Thymus (tissue), 11 donors: ENCODE results near the gene PCSK6. TPM values are rescaled to one million over a fixed set of nuclear protein-coding genes. Genes with fewer than 3 reads are reported as not detected.

Experiments used
- DNase-seq, 9 donors: peaks; one replicate each; pipeline ENCODE4 v3.0.0-alpha.2; 2013; ENCODE audit warnings: low spot score in 9 of 9, low read depth in 6 of 9, missing footprints in 1 of 9
- H3K27ac ChIP-seq, 2 donors: one replicate each; pipeline ENCODE4 v1.5.1; 2013; ENCODE audit warnings: control low read depth in 1 of 2, low read depth in 1 of 2, low read length in 1 of 2, mild to moderate bottlenecking in 1 of 2, moderate library complexity in 1 of 2
- H3K27me3 ChIP-seq, 2 donors: one replicate each; pipeline ENCODE4 v1.5.1; 2013; ENCODE audit warnings: low read length in 1 of 2; ENCODE audit not compliant: control insufficient read depth in 2 of 2, insufficient read depth in 1 of 2
- H3K36me3 ChIP-seq, 2 donors: one replicate each; pipeline ENCODE4 v1.5.1; 2013; ENCODE audit warnings: low read length in 1 of 2, mild to moderate bottlenecking in 1 of 2, moderate library complexity in 1 of 2; ENCODE audit not compliant: control insufficient read depth in 2 of 2, insufficient read depth in 2 of 2
- H3K4me1 ChIP-seq, 2 donors: one replicate each; pipeline ENCODE4 v1.5.1; 2013; ENCODE audit warnings: low read length in 2 of 2; ENCODE audit not compliant: control insufficient read depth in 2 of 2, insufficient read depth in 2 of 2
- H3K4me3 ChIP-seq, 2 donors: one replicate each; pipeline ENCODE4 v1.5.1; 2013; ENCODE audit warnings: low read length in 2 of 2, control low read depth in 1 of 2, mild to moderate bottlenecking in 1 of 2
- H3K9me3 ChIP-seq, 2 donors: one replicate each; pipeline ENCODE4 v1.5.1; 2013; ENCODE audit warnings: low read length in 1 of 2, mild to moderate bottlenecking in 1 of 2; ENCODE audit not compliant: control insufficient read depth in 2 of 2, insufficient read depth in 1 of 2
- WGBS: extraction: QIAGEN DNeasy Blood & Tissue Kit; methylation state at CpG from one replicate; pipeline ENCODE4 v1.1.7; 2013; 5-methylcytosine and 5-hydroxymethylcytosine counted together
- polyA plus RNA-seq: library from polyadenylated mRNA; stranded (reverse); fragments of 200-250 nt; gene quantifications from one replicate; pipeline ENCODE4 v1.2.3, GENCODE V29; 2013
- total RNA-seq: library from RNA; stranded (reverse); fragments of 120-200 nt; gene quantifications from one replicate; pipeline ENCODE4 v1.2.4, GENCODE V29; 2013
- donor health status: healthy.

PCSK6 gene
- total and polyA plus RNA-seq, 2 donors: 10.1 to 10.5 TPM

DNA sequence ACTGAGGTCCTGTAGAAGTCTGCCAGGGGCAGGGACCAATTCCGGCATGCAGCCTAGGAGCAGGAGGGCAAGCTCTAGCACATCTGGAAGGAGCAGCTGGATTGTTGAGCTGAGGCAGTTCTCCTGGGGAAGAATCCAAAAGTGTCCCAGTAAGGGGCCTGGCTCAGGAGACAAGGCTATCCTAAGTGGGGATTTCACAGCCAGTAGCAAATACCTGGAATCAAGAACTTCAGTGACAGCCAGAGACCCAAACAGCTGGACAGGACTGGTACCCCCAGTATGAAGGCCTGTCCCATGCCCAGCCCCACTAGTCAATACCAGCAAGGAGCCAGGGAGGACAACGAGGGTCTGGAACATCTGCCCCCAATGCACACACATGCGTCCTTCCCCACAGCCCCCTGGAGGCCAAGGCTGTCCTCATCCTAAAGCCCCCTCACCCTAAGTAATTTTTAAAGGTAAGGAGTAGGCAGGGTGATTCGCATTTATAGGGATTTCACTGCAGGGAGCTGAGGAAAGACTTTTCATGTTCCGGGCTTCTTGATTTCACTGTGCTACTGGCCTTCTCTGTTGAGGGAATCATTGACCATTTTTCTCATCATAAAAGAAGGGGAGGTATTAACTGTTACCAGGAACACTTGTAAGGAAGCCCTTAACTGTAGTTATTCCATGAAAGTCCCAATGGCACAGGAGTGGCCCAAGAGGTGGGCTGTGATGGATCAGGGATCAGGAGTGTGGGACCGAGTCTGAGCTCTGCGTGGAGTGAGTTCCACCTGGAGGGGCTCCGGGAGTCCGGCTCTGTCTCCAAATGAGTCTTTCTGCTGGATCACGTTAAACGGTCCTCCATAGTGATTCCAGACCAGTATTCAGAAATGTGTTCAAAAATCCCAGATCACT, 235.1 kb downstream of the PCSK6 start:
- H3K9me3 ChIP-seq: no peaks in the 10 kb centered on the region
- no peak for DNase-seq
- peaks cover 3 to 33% of the 10 kb centered on the region in 2 donors for H3K27me3 ChIP-seq
- H3K4me3 ChIP-seq: no peak overlapping the region
- no peaks in the 10 kb centered on the region for H3K36me3 ChIP-seq
- WGBS: 96% methylated on average over 11 of the region's 11 CpGs
- H3K4me1 ChIP-seq: peaks cover 6 to 15% of the 10 kb centered on the region in 2 donors
- H3K27ac ChIP-seq: no peak overlapping the region

Other genes with a start within 250 kb of the PCSK6 start
- gene CHSY1, start 237.7 kb downstream of the PCSK6 start, total RNA-seq: 13.1 TPM
- gene CHSY1, start 237.7 kb downstream of the PCSK6 start, polyA plus RNA-seq: 14.9 TPM
- 26.4 TPM for gene SELENOS, start 212.2 kb downstream of the PCSK6 start, total RNA-seq
- 64.5 TPM for gene SELENOS, start 212.2 kb downstream of the PCSK6 start, polyA plus RNA-seq
- 47.7 TPM for gene SNRPA1, start 194.5 kb downstream of the PCSK6 start, total RNA-seq
- gene SNRPA1, start 194.5 kb downstream of the PCSK6 start, polyA plus RNA-seq: 71.4 TPM
- gene TM2D3, start 162.7 kb upstream of the PCSK6 start, total RNA-seq: 35.9 TPM
- 74.4 TPM for gene TM2D3, start 162.7 kb upstream of the PCSK6 start, polyA plus RNA-seq
- gene TARS3, start 234.8 kb upstream of the PCSK6 start, total RNA-seq: 13.2 TPM
- gene TARS3, start 234.8 kb upstream of the PCSK6 start, polyA plus RNA-seq: 14.6 TPM